ENCODE data around the gene AQP12A. TPM values are rescaled to one million over a fixed set of nuclear protein-coding genes. Genes with fewer than 3 reads are reported as not detected.

Gene AQP12A
- total RNA-seq, 1 donor from 2014 or later: not detected

- H3K36me3 ChIP-seq: no peaks in the 10 kb centered on the region
- no peak overlapping the region for H3K9ac ChIP-seq
- no peaks in the 10 kb centered on the region for H3F3A ChIP-seq (ENCODE audit: low read depth)
- no peak overlapping the region for H3K4me3 ChIP-seq
- TF ChIP-seq, protein P1, sequence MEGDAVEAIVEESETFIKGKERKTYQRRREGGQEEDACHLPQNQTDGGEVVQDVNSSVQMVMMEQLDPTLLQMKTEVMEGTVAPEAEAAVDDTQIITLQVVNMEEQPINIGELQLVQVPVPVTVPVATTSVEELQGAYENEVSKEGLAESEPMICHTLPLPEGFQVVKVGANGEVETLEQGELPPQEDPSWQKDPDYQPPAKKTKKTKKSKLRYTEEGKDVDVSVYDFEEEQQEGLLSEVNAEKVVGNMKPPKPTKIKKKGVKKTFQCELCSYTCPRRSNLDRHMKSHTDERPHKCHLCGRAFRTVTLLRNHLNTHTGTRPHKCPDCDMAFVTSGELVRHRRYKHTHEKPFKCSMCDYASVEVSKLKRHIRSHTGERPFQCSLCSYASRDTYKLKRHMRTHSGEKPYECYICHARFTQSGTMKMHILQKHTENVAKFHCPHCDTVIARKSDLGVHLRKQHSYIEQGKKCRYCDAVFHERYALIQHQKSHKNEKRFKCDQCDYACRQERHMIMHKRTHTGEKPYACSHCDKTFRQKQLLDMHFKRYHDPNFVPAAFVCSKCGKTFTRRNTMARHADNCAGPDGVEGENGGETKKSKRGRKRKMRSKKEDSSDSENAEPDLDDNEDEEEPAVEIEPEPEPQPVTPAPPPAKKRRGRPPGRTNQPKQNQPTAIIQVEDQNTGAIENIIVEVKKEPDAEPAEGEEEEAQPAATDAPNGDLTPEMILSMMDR (IDR thresholded peaks at IDR 0.05): no peak
- TF ChIP-seq EZH2phosphoT487 (IDR thresholded peaks at IDR 0.05) (no peak), EZH2 (IDR thresholded peaks at IDR 0.05) (no peak)
- Mint-ChIP-seq H3K4me1 (no peaks in the 10 kb centered on the region), H3K9me3 (no peaks in the 10 kb centered on the region), H3K27me3 (ENCODE audit: insufficient read depth, low read depth) (peaks cover 2% of the 10 kb centered on the region), H3K36me3 (peaks cover 3% of the 10 kb centered on the region), H3K27ac (no peak overlapping the region), H3K4me3 (no peak overlapping the region)
- H3K27me3 ChIP-seq: no peaks in the 10 kb centered on the region
- H3K9me3 ChIP-seq (ENCODE audit: low read depth): no peaks in the 10 kb centered on the region
- no peak overlapping the region for H3K27ac ChIP-seq
- H3K79me2 ChIP-seq (ENCODE audit: low read depth): no peaks in the 10 kb centered on the region
- no peak overlapping the region for H3K4me2 ChIP-seq
- no peaks in the 10 kb centered on the region for H4K20me1 ChIP-seq (ENCODE audit: low read depth)
- no peak for DNase-seq (ENCODE audit: low spot score)
- H2AFZ ChIP-seq (replicated peaks): no peak overlapping the region
- no peaks in the 10 kb centered on the region for H3K4me1 ChIP-seq
Measured at GRCh38 chr2:240745456-240745855, 53.8 kb downstream of the AQP12A start.

DNA sequence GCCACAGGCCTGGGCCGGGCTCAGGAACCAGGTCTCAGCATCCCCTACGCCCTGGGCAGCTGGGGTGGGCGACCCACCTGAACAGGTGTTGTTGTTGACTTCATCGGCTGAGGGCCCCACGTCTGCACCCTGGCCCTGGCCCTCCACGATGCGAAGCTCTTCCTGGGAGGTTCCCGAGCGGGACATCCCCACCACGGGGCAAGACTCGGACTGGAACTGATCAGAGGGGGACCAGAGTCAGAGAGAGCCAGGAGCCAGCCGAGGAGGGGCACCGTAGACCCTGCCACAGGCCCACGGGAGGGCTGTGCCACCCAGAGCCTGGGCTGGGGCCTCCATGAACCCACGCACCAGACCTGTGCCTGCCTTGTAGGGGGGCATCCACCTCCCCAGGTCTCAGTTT lies 54.3 kb downstream of the AQP12A start:
- TF ChIP-seq EZH2phosphoT487 (IDR thresholded peaks at IDR 0.05): no peak
- no peak for TF ChIP-seq EZH2 (IDR thresholded peaks at IDR 0.05)
- TF ChIP-seq, protein P1 (IDR thresholded peaks at IDR 0.05): no peak
- no peaks in the 10 kb centered on the region for H3K9me3 Mint-ChIP-seq
- H3K27ac Mint-ChIP-seq: no peak overlapping the region
- H3K4me1 ChIP-seq: no peaks in the 10 kb centered on the region
- H3K27ac ChIP-seq: no peak overlapping the region
- no peak overlapping the region for H2AFZ ChIP-seq (replicated peaks)
- no peak overlapping the region for H3K4me3 Mint-ChIP-seq
- peaks cover under 1% of the 10 kb centered on the region for H3K27me3 Mint-ChIP-seq (ENCODE audit: insufficient read depth, low read depth)
- no peaks in the 10 kb centered on the region for H3K79me2 ChIP-seq (ENCODE audit: low read depth)
- no peaks in the 10 kb centered on the region for H3K9me3 ChIP-seq (ENCODE audit: low read depth)
- no peak overlapping the region for H3K9ac ChIP-seq
- no peaks in the 10 kb centered on the region for H4K20me1 ChIP-seq (ENCODE audit: low read depth)
- no peak overlapping the region for H3K4me2 ChIP-seq
- peaks cover 3% of the 10 kb centered on the region for H3K36me3 Mint-ChIP-seq
- H3K4me1 Mint-ChIP-seq: no peaks in the 10 kb centered on the region
- H3K36me3 ChIP-seq: no peaks in the 10 kb centered on the region
- H3F3A ChIP-seq (ENCODE audit: low read depth): no peaks in the 10 kb centered on the region
- DNase-seq (ENCODE audit: low spot score): no peak
- no peak overlapping the region for H3K4me3 ChIP-seq
- H3K27me3 ChIP-seq: no peaks in the 10 kb centered on the region

DNA sequence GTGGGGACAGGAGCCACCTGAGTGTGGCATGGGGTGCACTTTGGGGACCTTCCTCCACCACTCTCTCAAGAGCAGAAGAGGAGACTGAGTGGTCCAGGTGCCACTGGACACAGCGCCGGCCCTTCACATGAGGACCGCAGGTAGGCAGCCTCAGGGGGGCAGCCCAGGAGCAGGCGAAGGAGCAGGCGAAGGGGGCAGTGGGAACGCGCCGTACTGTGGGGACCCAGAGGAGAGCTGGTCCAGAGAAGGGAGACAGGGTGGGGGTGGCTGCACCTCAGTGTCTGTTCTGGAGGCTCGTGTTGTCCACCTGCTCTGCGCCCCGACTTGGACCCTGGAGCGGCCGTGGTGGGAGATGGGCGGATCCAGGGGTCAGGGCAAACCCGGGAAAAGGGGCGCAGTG lies 55.0 kb downstream of the AQP12A start:
- H3F3A ChIP-seq (ENCODE audit: low read depth): no peaks in the 10 kb centered on the region
- no peak for TF ChIP-seq EZH2 (IDR thresholded peaks at IDR 0.05)
- TF ChIP-seq, protein P1 (IDR thresholded peaks at IDR 0.05): no peak
- no peak for TF ChIP-seq EZH2phosphoT487 (IDR thresholded peaks at IDR 0.05)
- Mint-ChIP-seq H3K27ac (no peak overlapping the region), H3K4me3 (no peak overlapping the region), H3K36me3 (peaks cover 3% of the 10 kb centered on the region), H3K4me1 (no peaks in the 10 kb centered on the region), H3K27me3 (ENCODE audit: insufficient read depth, low read depth) (no peaks in the 10 kb centered on the region), H3K9me3 (no peaks in the 10 kb centered on the region)
- no peaks in the 10 kb centered on the region for H3K36me3 ChIP-seq
- H3K27me3 ChIP-seq: no peaks in the 10 kb centered on the region
- H3K79me2 ChIP-seq (ENCODE audit: low read depth): no peaks in the 10 kb centered on the region
- H3K4me3 ChIP-seq: no peak overlapping the region
- H3K27ac ChIP-seq: no peak overlapping the region
- H3K9me3 ChIP-seq (ENCODE audit: low read depth): no peaks in the 10 kb centered on the region
- H3K4me2 ChIP-seq: no peak overlapping the region
- H4K20me1 ChIP-seq (ENCODE audit: low read depth): no peaks in the 10 kb centered on the region
- DNase-seq (ENCODE audit: low spot score): no peak
- H2AFZ ChIP-seq (replicated peaks): no peak overlapping the region
- H3K4me1 ChIP-seq: no peaks in the 10 kb centered on the region
- no peak overlapping the region for H3K9ac ChIP-seq
